OCI-LY1 (cell line): ENCODE measurements around the gene ABHD1.

Source experiments
- EZH2 ChIP-seq: fragments of 200-600 bp; sonication (generic), shearing (Covaris generic); IDR thresholded peaks from 2 replicates; pipeline ENCODE4 v1.8.0; 2017; ENCODE audit warnings: borderline replicate concordance, mixed run types, mild to moderate bottlenecking, antibody characterized with exemption, low read length, moderate library complexity, mixed read lengths
- TF ChIP-seq, protein P1 (sequence below): fragments of 200-600 bp; sonication (generic), shearing (Covaris generic); IDR thresholded peaks from 2 replicates; pipeline ENCODE4 v1.5.1; 2017; ENCODE audit warnings: mild to moderate bottlenecking, antibody characterized with exemption, low read length, moderate library complexity, mixed read lengths

DNA sequence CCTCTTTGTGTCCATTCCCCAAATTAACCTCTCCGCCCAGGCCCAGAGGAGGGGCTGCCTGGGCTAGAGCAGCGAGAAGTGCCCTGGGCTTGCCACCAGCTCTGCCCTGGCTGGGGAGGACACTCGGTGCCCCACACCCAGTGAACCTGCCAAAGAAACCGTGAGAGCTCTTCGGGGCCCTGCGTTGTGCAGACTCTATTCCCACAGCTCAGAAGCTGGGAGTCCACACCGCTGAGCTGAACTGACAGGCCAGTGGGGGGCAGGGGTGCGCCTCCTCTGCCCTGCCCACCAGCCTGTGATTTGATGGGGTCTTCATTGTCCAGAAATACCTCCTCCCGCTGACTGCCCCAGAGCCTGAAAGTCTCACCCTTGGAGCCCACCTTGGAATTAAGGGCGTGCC, 23.6 kb upstream of the ABHD1 start:
- TF ChIP-seq EZH2 = no peak
- TF ChIP-seq, protein P1, sequence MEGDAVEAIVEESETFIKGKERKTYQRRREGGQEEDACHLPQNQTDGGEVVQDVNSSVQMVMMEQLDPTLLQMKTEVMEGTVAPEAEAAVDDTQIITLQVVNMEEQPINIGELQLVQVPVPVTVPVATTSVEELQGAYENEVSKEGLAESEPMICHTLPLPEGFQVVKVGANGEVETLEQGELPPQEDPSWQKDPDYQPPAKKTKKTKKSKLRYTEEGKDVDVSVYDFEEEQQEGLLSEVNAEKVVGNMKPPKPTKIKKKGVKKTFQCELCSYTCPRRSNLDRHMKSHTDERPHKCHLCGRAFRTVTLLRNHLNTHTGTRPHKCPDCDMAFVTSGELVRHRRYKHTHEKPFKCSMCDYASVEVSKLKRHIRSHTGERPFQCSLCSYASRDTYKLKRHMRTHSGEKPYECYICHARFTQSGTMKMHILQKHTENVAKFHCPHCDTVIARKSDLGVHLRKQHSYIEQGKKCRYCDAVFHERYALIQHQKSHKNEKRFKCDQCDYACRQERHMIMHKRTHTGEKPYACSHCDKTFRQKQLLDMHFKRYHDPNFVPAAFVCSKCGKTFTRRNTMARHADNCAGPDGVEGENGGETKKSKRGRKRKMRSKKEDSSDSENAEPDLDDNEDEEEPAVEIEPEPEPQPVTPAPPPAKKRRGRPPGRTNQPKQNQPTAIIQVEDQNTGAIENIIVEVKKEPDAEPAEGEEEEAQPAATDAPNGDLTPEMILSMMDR = no peak
